ENCODE results near the gene CACNA2D2. TPM values are rescaled to one million over a fixed set of nuclear protein-coding genes. Genes with fewer than 3 reads are reported as not detected.

Gene CACNA2D2
- total and polyA plus RNA-seq, 2 of the 8 experiments (the other 6 are each of a cell fraction or from before 2014, with no cell fraction given), result 14.1 to 25.0 TPM

DNA sequence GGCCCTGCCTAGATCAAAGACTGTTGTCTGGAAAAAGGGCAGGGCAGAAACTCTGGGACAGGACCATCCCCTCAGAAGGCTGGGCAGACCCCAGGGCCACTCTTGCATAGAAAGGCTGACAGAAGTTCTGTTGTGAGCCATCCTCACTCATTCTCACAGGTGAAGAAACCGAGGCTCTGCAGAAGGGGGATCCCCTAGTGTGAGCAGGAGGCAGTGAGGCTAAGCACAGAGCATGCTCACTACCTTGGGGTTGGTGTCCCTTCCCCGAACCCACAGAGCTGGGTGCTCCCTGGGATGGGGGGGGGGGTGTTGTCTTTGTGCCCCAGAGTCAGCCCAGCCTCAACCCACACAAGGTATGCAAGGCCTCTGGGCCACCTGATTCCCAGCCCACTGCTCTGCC lies 93.2 kb downstream of the CACNA2D2 start:
- Histone ChIP-seq H3K18ac (ENCODE audit: extremely low read depth, low read length) (no peak overlapping the region), H3K4ac (replicated peaks; ENCODE audit: insufficient read length, low read depth, low read length) (no peak overlapping the region), H3K23me2 (ENCODE audit: low read depth, low read length) (no peaks in the 10 kb centered on the region), H3K9me3 (ENCODE audit: insufficient read depth in 2 of 2, low read depth in 1 of 2, low read length in 1 of 2) (no peaks in the 10 kb centered on the region), H4K5ac (ENCODE audit: insufficient read length, low read depth, low read length) (no peak overlapping the region), H3K9ac (replicated peaks in 1 of 4; ENCODE audit: extremely low read depth in 1 of 4, low read depth in 3 of 4, low read length in 3 of 4) (no peak overlapping the region), H3K56ac (replicated peaks; ENCODE audit: insufficient read length, low read depth, low read length) (no peak overlapping the region), H3K4me1 (replicated peaks in 1 of 4; ENCODE audit: control insufficient read depth in 3 of 4, insufficient read depth in 4 of 4, low read length in 3 of 4) (no peaks in the 10 kb centered on the region; a peak in 2 of 7 replicates), H3K79me2 (ENCODE audit: control insufficient read depth in 1 of 2, insufficient read depth in 2 of 2, low read length in 2 of 2) (no peaks in the 10 kb centered on the region), H3K27ac (ENCODE audit: low read depth, low read length) (no peak overlapping the region), H2AFZ (ENCODE audit: low read length) (no peak overlapping the region), H3K79me1 (ENCODE audit: low read depth, low read length) (no peaks in the 10 kb centered on the region), H2BK120ac (replicated peaks; ENCODE audit: low read depth, low read length) (no peak overlapping the region), H2BK12ac (ENCODE audit: low read depth, low read length) (no peak overlapping the region), H3K23ac (ENCODE audit: insufficient read length) (no peak overlapping the region), H2AK5ac (ENCODE audit: low read depth, low read length) (no peak overlapping the region), H3K4me2 (ENCODE audit: insufficient read depth in 1 of 2, low read depth in 2 of 2, low read length in 2 of 2) (no peak overlapping the region), H3K36me3 (ENCODE audit: control insufficient read depth in 2 of 4, insufficient read depth in 4 of 4, low read length in 3 of 4) (no peaks in the 10 kb centered on the region), H4K91ac (replicated peaks; ENCODE audit: insufficient read length, low read length) (no peak overlapping the region), H2BK15ac (ENCODE audit: low read length) (no peak overlapping the region), H3K4me3 (ENCODE audit: extremely low read depth in 1 of 4, insufficient read depth in 2 of 4, low read depth in 3 of 4, low read length in 4 of 4) (no peak overlapping the region), H2BK20ac (ENCODE audit: low read length) (no peak overlapping the region), H4K8ac (ENCODE audit: extremely low read depth, insufficient read depth, low read length) (no peak overlapping the region), H3K27me3 (replicated peaks in 1 of 4; ENCODE audit: control insufficient read depth in 3 of 4, extremely low read depth in 1 of 4, insufficient read depth in 3 of 4, low read length in 3 of 4) (peaks cover 0 to 2% (median 0%) of the 10 kb centered on the region in 4 experiments; a peak in 2 of 7 replicates), H2BK5ac (ENCODE audit: low read depth, low read length) (no peak overlapping the region), H3K14ac (ENCODE audit: insufficient read length) (no peak overlapping the region), H4K20me1 (replicated peaks in 1 of 2; ENCODE audit: control insufficient read depth in 1 of 2, insufficient read depth in 2 of 2, low read length in 2 of 2) (peaks cover 2 to 16% of the 10 kb centered on the region in 2 experiments)
- FAIRE-seq (no peak), DNase-seq (ENCODE audit: low read depth in 1 of 2, low spot score in 2 of 2) (no peak)
- ChIA-PET POLR2A (ENCODE audit: partially characterized antibody) (interaction anchor here (0.7 kb wide), 1 partner anchor 150 kb away, joined by 3 read pairs; no protein-coding TSS in a partner anchor), CTCF (ENCODE audit: partially characterized antibody) (interaction anchor here (0.8 to 8.0 kb wide), 7 partner anchors 9 to 200 kb away, joined by 3 to 63 read pairs (median 4); no protein-coding TSS in a partner anchor)
- WGBS, 2 experiments (ENCODE audit: extremely low coverage in 1 of 2, insufficient coverage in 1 of 2, insufficient read length in 1 of 2, insufficient replicate concordance in 2 of 2, low coverage in 1 of 2, low lambda C conversion rate in 2 of 2, missing lambda C conversion rate in 1 of 2), result 77% methylated on average over 2 of the region's 2 CpGs; no CpG with 5 or more reads in 1 of the 2 experiments
- no peak for TF ChIP-seq POU5F1 (IDR thresholded peaks at IDR 0.05; ENCODE audit: low read depth, low read length)
- no peak for TF ChIP-seq NRF1 (IDR thresholded peaks at IDR 0.05; ENCODE audit: low read depth, low read length)
- TF ChIP-seq MAFK (IDR thresholded peaks at IDR 0.05; ENCODE audit: low read depth, low read length), result no peak
- no peak for TF ChIP-seq ATF3 (IDR thresholded peaks at IDR 0.05; ENCODE audit: insufficient read depth, low read depth, low read length)

Data from H1 (cell line).